IPS-18c (cell line): ENCODE measurements around the gene ACKR2.

Source experiments
- H3K4me3 ChIP-seq: 2 replicates; pipeline ENCODE4 v1.7.0; 2013; ENCODE audit warnings: low read depth, mild to moderate bottlenecking, low read length, moderate library complexity; ENCODE audit not compliant: insufficient read depth
- H3K9me3 ChIP-seq: one replicate; pipeline ENCODE4 v1.6.1; 2013; ENCODE audit warnings: mild to moderate bottlenecking, low read length, moderate library complexity; ENCODE audit not compliant: control insufficient read depth, insufficient read depth

Gene ACKR2

GRCh38 chr3:42819351-42819965 lies 10.2 kb downstream of the ACKR2 start:
- Histone ChIP-seq H3K9me3 (no peaks in the 10 kb centered on the region), H3K4me3 (no peak overlapping the region)

- no peaks in the 10 kb centered on the region for H3K9me3 ChIP-seq
- no peak overlapping the region for H3K4me3 ChIP-seq
These were observed 11.5 kb downstream of the ACKR2 start for GRCh38 chr3:42820746-42821051.

DNA sequence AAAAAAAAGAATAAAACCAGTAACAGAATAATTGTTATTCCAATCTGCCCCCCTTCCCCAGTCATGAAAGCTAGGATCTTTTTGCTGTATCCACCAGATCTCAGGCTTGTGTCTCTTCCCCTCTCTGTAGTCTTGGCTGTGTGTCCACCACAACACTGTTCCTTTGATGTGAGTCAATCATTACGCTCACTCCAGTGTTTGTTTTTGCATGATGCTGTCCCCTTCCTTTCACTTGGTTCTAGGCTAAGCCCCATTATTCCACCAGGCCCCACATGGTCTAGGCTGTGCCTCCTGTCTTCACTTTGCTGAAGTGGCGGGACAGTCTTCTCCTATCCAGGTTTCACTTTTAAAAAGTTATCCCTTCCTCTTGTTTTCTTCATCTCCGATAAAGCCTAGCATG lies 13.6 kb downstream of the ACKR2 start:
- H3K9me3 ChIP-seq: no peaks in the 10 kb centered on the region

GRCh38 chr3:42823351-42823750 lies 14.1 kb downstream of the ACKR2 start:
- H3K4me3 ChIP-seq: no peak overlapping the region

More for the DNA sequence above, 13.6 kb downstream of the ACKR2 start:
- no peak overlapping the region for H3K4me3 ChIP-seq

DNA sequence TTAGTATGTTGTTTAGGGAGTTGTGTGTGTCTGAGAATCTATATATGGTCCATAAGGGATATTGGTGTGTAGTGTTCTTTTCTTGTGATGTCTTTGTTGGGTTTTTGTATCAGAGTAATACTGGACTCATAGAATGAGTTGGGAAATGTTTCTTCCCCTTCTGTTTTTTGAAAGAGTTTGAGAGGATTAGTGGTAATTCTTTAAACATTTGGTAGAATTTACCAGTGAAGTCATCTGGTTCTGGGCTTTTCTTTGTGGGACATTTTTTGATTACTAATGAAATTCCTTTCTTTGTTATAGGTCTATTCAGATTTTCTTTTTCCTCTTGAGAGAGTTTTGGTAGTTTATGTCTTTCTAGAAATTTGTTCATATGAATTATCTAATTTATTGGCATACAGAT lies 16.9 kb downstream of the ACKR2 start:
- Histone ChIP-seq H3K9me3 (no peaks in the 10 kb centered on the region), H3K4me3 (no peak overlapping the region)

More at GRCh38 chr3:42823351-42823750, 14.1 kb downstream of the ACKR2 start:
- no peaks in the 10 kb centered on the region for H3K9me3 ChIP-seq

DNA sequence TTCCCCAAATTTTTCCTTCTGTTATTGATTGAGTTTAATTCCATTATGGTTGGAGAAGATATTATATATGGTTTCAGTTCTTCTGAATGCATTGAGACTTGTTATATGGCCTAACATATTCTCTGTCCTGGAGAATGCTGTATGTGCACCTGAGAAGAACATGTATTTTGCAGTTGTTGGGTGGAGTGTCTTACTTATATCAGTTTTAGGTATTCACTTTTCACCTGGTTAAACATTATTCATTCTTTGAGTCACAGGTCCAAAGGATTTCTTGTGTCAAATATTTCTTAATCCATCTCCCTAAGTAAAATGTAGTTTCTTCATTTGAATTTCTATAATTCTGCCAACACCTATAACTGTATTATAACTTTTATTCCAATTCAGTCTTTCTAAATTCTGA lies 17.8 kb downstream of the ACKR2 start:
- Histone ChIP-seq H3K4me3 (no peak overlapping the region), H3K9me3 (no peaks in the 10 kb centered on the region)

DNA sequence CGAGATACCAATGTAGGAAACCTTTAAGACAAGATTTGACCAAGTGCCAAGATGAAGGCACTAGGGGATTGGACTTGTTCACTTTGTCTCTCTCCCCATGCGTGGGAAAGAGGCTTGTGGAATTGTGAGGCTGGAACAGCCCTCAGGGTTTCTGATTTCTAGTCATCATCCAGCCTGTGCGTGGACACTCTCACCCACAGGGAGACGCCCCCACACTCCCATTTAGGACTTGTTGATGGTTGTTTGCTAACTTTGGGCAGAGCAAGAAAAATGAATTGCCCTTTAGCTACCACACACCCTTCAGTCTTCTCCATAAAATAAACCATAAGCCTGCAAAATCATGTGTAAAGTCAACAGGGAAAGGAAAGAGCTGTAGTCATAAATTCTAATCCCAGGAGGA lies 18.4 kb downstream of the ACKR2 start:
- no peaks in the 10 kb centered on the region for H3K9me3 ChIP-seq
- no peak overlapping the region for H3K4me3 ChIP-seq

DNA sequence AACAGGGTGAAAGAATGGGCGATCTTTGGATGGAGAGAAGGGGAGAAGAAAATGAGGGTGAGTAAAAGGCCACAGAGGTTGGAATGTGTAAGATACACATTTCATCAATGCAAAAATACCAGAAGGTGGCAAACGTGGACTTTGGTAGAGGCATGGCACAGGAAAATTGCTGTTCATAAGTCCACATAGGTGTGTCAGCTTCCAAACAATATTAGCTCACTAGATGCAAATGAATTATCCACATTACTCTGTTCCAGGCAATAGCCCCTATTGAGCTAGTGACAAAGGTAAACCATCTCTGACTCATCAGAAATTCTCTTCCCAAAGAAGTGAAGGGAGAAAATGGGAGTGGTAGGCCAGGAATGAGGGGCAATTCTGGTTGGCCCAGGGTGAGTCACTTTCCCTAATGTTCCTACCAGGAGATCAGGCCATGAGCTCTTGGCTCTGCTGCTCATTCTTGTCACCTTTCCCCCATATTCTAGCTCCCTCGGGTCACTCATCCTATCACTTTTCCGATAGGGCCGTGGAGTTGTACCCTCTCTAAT lies 19.9 kb downstream of the ACKR2 start:
- H3K4me3 ChIP-seq: no peak overlapping the region

DNA sequence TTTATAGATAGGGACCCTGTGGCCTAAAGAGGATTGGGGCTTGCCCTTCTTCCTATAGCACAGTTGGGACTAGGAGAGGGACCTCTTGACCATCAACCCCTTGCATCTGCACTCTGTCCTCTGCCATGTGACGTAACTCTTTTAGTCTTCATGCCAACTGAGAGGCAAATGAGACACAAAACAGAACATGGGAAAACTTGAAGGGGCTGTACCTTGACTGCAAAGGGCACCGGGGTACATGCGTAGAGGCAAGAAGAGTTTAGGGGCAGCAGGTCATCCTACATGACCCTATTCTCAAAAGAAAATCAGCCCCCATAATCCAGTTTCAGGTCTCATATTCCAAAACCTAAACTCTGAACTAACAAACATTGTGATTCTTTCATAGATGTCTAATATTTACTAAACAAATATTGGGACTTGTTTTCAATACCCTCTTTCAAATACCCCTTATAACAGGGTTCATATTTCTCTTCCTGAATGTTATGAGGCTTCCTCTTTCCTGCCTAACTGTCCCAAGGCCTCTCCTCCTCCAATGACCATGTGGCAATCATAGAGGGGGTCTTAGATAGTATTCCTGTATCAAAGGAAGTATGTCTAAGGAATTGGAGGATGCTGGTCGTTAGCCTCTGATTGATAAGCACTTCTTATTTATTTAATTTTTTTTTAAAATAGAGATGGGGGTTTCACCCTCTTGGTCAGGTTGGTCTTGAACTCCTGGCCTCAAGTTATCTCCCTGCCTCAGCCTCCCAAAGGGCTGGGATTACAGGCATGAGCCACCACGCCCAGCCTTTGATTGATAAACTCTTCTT lies 20.6 kb downstream of the ACKR2 start:
- Histone ChIP-seq H3K4me3 (no peak overlapping the region), H3K9me3 (no peaks in the 10 kb centered on the region)

More for the DNA sequence above, 19.9 kb downstream of the ACKR2 start:
- H3K9me3 ChIP-seq: no peaks in the 10 kb centered on the region

DNA sequence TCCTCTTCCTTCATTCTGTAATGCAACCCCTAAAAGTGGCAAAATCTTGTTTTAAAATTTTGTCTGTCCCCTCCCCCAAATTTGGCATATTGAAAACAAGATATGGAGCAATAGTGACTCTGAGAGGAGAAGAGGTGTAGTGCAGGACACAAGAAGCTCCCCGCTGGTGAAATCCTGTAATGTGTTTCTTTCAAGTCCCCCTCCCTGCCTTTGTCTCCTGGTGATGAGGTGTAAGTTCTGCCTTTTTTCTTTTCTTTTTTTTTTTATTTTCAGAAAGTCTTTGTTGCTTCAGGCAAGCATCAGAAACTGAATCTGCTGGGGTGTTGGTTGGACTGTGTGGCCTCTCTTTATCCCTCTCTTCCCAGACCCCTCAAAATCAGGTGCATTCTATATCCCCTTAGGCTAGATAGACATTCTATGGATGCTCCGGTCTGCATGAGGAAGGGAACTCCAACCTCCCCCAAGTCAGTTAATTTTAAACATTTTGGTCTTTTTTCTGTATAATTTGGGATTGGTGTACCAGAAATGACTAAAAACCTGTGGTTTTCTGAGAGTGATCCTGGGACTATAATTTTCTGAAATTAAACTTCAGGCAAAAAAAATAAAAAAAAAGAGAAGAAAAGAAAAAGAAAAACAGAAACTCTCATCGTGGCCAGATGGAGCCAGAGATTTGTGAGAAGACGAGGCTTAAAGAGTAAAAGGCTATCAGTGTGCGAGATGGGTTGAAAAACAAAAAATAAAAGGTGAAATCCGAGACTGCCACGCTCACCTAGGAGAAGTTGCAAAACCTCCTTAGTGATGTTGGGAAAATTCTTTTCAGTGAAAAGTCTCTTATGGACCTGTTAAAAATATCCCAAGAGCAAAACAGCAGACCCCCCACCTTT lies 21.4 kb downstream of the ACKR2 start:
- Histone ChIP-seq H3K4me3 (no peak overlapping the region), H3K9me3 (no peaks in the 10 kb centered on the region)

DNA sequence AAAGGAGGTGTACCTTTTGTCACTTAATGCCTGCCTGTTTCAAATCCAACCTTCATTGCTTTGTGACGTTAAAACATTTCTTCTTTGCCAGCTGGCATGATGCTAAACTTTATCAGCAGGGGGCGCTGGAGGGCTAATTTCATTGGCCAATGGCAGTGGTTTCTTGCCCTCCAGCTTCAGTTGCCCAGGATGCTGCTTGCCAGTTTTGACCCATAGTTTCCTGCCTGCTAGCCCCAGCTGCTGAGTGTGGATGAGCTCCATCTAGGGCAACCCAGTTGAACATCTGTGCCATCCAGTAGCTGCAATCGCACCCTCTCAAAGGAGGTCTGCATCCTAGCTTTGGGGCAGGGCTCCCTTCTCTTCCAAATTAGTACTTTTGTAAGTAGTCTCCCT lies 22.1 kb downstream of the ACKR2 start:
- no peaks in the 10 kb centered on the region for H3K9me3 ChIP-seq
- H3K4me3 ChIP-seq: no peak overlapping the region

GRCh38 chr3:42836150-42837123 lies 27.2 kb downstream of the ACKR2 start:
- H3K4me3 ChIP-seq: no peak overlapping the region
- no peaks in the 10 kb centered on the region for H3K9me3 ChIP-seq

DNA sequence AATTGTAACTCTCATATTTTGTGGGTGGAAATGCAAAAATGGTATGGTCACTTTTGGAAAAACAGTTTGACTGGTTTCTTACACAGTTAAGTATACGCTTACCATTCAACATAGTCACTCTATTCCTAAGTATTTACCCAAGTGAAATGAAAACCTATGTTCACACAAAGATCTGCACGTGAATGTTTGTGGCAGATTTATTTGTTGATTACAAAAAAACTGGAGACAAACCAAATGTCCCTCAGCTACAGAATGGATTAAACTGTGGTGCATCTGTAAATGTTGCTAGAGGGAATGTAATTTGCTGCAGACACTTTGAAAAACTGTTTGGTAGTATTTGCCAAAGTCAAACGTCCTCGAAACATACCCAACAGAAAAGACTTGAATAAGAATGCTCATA lies 29.3 kb downstream of the ACKR2 start:
- H3K9me3 ChIP-seq: no peaks in the 10 kb centered on the region
- H3K4me3 ChIP-seq: no peak overlapping the region

GRCh38 chr3:42839616-42840015 lies 30.4 kb downstream of the ACKR2 start:
- Histone ChIP-seq H3K9me3 (no peaks in the 10 kb centered on the region), H3K4me3 (no peak overlapping the region)

DNA sequence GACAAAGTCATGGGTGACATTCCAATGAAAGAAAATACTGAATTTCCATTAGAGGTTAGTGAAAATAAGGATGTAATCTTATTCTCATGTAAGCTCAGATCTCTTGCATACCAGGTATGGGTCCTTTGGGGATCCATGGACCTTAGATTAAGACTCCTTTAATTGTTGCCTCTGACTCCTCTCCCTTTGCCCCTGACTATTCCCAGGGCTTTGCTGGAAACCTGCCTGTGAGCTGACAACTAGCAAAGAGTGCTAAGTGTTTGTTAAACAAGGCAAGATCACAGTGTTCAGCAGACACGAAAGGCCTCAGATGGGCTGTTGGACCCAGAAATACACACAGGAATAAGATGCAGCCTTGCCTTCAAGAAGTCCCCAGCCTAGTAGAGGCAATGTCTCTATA lies 32.1 kb downstream of the ACKR2 start:
- Histone ChIP-seq H3K4me3 (no peak overlapping the region), H3K9me3 (no peaks in the 10 kb centered on the region)

GRCh38 chr3:42843713-42844411 lies 34.6 kb downstream of the ACKR2 start:
- Histone ChIP-seq H3K9me3 (no peaks in the 10 kb centered on the region), H3K4me3 (no peak overlapping the region)
